NCI-H128 (cell line): ENCODE results near the gene FFAR1.

Source experiments
- DNase-seq: peaks from one replicate; lab custom pipeline; 2025; ENCODE audit not compliant: unreplicated experiment; lab: John Stamatoyannopoulos, UW

Gene FFAR1, protein sequence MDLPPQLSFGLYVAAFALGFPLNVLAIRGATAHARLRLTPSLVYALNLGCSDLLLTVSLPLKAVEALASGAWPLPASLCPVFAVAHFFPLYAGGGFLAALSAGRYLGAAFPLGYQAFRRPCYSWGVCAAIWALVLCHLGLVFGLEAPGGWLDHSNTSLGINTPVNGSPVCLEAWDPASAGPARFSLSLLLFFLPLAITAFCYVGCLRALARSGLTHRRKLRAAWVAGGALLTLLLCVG (N-terminal part only)

DNA sequence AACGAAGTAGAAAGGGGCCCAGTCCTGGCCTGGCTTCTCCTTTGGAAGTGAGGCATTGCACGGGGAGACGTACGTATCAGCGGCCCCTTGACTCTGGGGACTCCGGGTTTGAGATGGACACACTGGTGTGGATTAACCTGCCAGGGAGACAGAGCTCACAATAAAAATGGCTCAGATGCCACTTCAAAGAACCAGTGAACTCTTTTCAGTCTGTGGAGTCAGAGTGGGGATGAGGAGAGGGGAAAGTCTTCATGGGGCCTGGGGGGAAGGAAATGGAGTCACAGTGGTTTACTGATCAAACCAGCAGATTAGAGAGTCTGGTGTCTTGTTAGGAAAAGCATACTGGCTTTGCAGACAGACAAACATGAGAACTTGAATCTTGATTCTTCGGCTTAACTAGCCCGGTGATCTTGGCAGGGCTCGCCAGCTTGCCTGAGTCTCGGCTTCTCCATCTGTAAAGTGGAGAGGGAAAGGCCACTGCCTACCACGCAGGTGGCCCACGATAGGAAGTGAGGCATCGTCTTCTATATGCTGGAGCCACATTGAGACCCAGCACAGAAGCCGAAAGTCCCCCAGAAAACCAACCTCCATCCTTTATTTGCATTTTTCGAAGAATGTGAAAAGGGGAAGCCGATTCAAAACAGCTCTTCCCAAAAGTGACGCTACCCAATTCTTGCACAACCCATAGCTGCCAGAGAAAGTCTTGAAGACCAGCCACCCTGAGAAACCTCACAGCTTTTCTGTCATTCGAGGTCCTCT, at the start of gene FFAR1:
FFAR1 (plus strand) TSS at position 732 of the 759 bp plus-strand sequence. CDS start 3,650 bp downstream, outside the sequence.
- DNase-seq, result no peak

DNA sequence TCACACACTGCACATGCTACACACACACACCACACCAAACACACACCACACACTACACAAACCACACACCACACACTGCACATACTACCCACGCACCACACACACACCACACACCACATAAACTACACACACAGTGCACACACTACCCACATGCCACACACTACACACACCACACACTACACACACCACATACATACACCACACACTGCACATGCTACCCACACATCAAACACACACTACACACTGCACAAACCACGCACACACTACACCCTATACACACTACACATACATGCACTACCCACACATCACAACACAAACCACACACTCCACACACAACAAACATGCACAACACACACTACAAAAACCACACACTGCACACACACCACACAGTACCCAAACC, 49.8 kb upstream of the FFAR1 start:
- DNase-seq, result no peak

DNA sequence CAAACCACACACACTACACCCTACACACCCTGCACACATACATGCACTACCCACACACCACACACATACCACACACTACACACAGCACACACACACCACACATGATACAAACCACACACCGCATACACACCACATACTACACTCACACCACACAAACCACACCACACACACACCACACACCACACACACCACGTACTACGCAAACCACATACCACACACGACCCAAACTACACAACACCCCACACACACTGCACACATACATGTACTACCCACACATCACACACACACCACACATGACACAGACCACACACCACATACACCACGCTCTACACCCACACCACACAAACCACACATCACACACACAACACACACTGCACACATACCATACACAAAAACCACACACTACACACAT, 49.1 kb upstream of the FFAR1 start:
- no peak for DNase-seq

DNA sequence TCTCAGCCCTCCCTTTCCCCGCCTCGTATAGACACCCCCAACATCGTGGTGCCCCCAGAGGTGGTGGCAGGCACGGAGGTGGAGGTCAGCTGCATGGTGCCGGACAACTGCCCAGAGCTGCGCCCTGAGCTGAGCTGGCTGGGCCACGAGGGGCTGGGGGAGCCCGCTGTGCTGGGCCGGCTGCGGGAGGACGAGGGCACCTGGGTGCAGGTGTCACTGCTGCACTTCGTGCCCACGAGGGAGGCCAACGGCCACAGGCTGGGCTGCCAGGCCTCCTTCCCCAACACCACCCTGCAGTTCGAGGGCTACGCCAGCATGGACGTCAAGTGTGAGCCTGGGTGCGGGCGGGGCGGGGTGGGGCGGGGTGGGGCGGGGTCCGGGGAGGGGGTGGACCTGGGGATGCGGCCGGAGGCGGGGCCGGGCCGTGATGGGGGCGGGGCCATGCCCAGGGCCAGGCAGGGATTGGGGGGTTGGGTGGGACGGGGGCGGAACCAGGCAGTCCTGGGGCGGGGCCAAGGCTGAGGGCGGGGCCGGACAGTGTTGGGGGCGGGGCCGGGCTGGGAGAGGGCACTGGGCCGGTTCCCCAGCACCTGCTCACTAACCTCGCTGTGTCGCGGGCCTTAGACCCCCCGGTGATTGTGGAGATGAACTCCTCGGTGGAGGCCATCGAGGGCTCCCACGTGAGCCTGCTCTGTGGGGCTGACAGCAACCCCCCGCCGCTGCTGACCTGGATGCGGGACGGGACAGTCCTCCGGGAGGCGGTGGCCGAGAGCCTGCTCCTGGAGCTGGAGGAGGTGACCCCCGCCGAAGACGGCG, 48.0 kb upstream of the FFAR1 start:
- no peak for DNase-seq

DNA sequence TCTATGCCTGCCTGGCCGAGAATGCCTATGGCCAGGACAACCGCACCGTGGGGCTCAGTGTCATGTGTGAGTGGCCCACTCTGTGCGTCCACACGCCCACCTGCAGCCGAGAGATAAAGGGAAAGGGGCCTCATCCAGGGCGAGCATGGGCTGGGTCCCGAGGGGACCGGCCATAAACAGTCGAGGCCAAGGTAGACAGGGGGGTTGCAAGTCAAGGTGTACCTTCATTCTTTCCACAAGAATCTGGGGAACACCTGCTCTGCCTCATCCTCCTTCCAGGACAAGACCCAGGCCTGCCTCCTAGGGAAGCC, 47.4 kb upstream of the FFAR1 start:
- DNase-seq, result no peak

DNA sequence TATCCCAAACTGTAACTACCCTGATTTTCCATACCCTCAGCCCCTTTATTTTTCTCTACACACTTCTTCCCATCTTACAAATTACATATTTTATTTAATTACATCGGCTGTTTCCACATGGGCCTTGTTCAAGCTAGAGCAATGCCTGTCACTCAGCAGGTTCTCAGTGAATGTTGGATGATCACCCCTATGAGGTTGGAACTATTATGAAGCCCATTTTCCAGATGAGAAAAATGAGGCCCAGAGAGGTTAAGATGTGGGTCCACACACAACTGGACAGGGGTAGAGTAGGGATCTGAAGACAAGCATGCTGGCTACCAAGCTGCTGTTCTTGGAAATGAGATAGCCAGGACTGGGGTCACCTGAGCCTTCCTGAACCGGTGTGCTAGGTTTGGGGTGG, 45.7 kb upstream of the FFAR1 start:
- no peak for DNase-seq

DNA sequence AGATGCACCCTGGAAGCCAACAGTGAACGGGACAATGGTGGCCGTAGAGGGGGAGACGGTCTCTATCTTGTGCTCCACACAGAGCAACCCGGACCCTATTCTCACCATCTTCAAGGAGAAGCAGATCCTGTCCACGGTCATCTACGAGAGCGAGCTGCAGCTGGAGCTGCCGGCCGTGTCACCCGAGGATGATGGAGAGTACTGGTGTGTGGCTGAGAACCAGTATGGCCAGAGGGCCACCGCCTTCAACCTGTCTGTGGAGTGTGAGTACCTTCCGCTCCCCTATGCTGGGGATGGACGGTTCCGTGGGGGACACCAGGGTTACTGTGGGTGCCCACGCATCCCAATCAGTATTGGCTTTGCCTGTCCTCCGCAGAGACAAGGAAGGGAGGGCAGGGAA, 45.3 kb upstream of the FFAR1 start:
- no peak for DNase-seq

DNA sequence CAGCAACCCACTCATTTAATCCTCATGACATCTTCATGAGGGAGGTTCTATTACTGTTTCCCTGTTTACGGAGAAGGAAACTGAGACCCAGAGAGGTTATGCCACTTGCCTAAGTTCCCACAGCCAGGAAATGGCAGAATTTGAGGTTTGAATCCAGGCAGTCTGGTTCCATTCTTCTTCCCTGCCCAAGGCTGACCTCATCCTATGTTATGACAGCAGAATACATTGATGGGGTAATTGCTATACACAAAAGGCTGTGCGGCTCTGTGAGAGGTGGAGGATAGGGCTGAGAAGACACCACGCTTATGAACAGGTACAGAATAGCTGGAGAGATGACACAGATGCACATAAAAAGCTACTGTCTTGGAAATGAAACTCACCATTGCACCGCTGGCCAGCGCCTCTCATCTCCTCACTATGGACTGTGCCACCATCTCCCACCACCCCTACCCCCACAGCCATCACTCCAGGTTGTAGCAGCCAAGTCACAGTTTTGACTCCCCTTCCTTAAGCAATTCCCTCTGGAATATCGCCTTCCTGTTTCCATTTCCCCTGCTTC, 44.3 kb upstream of the FFAR1 start:
- DNase-seq, result no peak

DNA sequence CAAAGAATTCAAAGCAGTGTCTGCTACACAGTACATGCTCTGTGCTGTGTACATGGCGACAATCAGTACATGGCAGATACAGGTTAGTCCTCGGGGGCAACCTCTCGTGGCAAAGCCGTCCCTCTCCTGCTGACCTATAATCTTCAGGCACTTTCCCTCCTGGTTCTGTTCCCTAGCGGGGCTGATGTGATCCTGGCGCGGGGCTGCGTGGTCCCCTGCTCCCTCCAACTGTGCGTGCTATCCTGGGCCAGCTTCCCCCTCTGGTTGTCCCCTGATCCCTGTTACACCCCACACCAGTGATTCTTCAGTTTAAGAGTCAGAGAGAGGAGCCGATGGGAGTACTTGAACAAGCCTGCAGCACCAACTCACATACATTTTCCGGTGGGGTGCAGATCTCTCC, 43.7 kb upstream of the FFAR1 start:
- no peak for DNase-seq

DNA sequence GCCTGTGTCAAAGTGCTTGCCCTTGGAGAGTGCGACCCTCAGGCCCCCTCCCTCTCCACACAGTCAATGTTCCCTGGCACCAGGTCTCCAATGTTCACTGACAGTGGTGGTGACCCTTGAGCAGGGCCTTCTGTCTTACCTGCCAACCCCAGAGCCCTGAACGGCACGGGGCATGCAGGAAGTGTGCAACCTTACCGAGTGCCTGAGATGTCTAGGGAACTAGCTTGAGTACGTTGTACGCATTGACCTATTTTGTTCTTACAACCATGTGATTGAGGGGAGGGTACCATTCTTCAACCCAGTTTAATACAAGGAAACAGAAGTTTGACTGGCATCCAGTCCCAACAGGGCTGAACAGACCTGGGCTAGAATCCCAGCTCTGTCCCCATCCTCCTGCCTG, 42.5 kb upstream of the FFAR1 start:
- no peak for DNase-seq

DNA sequence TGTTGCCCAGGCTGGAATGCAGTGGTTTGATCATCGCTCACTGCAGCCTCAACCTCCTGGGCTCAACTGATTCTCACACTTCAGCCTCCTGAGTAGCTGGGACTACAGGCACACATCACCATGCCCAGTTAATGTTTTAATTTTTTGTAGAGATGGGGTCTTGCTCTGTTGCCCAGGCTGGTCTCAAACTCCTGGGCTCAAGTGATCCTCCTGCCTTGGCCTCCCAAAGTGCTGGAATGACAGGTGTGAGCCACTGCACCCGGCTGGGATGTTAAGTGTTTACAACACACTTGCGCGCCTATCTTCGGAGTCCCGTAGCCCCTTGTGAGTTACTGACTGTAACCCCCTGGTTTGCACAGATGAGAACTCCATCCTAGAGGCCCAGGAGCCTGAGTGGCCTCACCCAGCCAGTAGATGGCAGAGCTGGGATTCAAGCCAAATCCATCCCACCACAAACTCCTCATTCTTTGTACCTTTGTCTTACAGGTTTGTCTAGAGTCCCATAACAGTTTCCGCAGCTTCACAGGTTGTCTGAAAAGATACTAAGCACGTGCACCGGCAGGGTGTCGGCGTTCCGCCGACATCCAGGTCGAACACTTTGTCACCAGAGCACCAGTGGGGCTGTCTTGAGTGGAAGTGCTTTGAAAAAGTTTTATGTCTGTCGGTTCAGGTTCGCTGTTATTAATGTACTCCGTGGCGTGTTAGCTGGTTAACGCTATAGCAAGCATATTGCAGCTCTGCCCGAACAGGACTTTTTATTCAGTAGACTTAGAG, 41.0 kb upstream of the FFAR1 start:
- DNase-seq, result no peak

DNA sequence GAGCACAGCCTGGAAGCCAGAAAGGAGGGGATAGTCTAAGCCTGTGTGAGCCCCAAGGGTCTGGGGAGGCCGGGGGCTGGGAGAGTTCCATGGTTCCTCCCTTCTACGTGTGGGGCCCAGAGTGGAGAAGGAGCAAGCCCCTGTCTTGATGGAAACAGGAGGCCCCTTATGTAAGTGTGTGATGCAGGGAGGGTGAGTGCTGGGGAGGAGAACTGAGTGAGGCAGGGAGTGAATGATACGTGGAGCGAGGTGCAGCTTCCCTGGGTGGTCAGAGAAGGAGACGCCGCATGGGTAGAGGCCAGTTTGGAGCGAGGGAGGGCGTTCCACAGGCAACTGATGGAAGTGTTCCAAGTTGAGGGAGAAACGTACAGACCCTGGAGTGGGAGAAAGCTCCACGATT, 39.8 kb upstream of the FFAR1 start:
- no peak for DNase-seq

DNA sequence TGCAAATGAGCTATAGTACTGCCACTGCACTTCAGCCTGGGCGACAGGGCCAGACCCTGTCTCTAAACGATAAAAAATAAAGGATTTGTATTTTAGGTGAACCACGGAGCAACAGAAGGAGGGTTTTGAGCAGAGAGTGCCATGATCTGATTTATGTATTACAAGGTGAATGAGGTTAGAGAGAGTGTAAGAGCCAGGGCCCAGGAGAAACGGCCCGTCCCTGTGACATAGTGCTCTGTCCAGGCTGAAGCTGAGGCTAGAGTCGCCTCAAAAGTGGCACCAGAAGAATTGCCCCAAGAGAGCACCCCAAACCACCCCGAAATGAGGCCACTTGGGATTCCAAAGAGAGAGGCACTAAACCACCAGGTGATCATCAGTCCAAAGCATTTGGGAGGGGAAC, 38.8 kb upstream of the FFAR1 start:
- DNase-seq, result no peak

DNA sequence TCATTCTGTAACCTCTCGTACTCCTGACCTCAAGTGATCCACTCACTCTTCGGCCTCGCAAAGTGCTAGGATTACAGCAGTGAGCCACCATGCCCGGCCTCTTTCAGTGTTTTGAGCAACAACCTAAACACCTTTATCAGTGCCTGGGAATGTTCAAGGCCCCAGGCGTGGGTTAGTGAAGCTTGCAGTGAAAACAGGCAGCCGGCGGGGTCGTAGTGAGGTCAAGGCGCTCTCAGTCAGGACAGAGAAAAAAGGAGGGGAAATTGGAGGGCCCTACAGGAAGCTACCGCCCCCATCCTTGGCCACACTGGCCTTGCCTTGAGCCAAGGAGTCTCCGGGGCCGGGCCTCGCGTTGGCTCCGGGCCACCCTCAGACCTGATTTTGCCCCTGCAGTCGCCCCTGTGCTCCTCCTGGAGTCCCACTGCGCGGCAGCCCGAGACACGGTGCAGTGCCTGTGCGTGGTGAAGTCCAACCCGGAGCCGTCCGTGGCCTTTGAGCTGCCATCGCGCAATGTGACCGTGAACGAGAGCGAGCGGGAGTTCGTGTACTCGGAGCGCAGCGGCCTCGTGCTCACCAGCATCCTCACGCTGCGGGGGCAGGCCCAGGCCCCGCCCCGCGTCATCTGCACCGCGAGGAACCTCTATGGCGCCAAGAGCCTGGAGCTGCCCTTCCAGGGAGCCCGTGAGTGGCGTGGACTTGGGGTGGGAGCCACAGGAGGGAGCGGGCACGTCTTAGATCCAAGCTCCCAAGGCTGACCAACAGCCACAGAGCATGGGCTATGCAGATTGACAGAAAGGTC, 38.0 kb upstream of the FFAR1 start:
- DNase-seq, result no peak

DNA sequence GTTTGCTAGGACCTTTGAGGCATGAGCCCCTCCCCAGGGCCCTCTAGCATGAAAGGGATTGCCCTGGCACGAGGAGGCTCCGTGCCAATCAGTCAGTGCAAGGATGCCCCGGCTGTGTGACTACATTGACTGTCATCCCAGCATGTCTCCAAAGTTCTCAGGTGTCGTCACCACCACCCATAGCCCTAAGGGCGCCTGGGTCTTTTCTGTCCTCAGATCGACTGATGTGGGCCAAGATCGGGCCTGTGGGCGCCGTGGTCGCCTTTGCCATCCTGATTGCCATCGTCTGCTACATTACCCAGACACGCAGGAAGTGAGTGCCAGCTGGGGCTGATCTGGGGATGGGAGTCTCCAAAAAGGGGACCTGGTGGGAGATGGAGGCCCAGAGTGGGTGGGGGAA, 37.4 kb upstream of the FFAR1 start:
- no peak for DNase-seq

DNA sequence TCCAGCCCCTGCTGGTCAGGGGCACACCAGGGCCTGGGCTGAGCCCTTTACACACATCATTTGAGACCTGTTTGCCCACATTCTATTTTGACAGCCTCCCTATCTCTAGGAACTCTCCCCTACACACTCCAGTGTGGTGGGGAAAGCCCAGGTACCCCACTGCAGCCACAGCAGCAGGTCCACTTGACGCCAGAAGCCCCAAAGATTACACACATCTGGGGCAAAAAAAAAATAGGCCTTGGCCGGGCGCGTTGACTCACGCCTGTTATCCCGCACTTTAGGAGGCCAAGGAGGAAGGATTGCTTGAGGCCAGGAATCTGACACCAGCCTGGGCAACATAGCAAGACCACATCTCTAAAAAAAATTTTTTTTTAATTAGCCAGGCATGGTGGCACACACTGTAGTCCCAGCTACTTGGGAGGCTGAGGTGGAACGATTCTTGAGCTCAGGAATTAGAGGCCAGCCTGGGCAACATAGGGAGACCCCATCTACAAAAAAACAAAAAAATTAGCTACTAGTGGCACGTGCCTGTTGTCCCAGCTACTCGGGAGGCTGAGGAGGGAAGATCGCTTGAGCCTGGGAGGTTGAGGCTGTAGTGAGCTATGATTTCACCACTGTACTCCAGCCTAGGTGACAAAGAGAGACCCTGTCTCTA, 36.8 kb upstream of the FFAR1 start:
- DNase-seq, result no peak

DNA sequence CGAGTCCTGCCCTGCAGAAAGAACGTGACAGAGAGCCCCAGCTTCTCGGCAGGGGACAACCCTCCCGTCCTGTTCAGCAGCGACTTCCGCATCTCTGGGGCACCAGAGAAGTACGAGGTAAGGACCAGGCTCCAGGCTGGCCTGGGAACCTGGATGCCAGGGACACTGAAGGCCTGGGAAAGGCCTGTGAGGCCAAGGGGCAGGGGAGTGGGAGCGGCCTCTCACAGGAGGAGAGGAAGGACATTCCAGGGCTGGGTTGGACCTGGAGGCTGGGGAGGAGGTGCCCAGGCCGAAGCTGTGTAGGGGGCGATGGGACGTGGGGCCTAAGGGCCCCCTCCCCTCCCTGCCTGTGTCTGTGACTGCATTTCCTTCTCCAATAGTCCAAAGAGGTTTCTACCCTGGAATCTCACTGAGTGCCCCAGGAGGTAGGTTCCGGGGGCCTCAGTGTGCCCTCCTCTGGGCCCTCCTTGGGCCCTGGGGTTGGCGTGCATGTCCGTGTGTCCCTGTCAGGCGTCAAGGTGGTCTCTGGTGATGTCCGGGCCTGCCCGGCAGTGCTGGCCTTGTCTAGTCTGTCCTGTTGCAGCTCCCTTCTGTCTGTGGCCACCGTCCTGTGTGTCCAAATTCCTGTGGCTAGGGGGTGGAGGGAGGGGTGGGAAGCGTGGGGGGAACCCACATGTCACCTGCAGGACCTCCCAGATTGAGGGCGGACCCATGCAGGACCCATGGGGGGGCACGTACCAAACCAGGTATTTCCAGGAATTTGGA, 35.6 kb upstream of the FFAR1 start:
- no peak for DNase-seq

DNA sequence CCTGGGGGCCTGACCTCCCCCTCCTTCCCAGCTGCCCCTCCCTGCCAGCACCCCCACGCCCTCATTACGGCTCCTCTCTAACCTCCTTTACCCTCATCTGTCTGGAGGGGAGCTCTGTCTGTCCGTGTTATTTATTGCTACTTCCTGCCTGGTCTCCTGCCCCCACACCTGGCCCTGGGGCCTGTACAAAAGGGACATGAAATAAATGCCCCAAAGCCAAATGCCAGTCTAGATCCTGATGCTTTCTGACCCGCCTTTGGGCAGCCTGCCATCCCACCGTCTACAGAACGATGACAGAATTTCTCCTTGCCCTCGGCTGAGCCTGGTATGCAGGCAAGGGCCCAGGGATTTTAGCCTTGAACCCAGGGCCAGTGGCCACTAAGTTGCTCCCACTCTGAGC, 34.1 kb upstream of the FFAR1 start:
- no peak for DNase-seq

DNA sequence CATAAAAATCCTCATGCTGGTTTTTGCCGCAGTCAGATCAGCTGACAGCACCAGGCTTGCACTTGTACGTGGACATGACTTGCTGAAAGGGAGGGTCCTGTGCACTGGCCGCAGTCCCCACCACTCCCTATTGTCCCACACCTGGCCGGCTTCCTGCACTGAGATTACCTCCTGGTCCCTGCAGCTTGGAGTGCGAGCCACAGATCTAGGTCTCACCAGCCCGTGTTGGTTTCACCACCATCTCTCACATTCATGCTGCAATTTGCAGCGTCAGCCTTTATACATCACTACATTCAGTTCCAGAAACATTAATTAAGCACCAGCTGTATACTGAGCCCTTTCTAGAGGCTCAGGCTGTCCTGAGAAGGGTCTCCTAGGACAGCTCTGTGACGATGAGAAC, 33.7 kb upstream of the FFAR1 start:
- no peak for DNase-seq
